8988T (cell line): ENCODE results near the gene PRPF6.

Experiments
- DNase-seq: peaks from one replicate; pipeline ENCODE4 v3.0.0; 2011

Gene PRPF6

DNA sequence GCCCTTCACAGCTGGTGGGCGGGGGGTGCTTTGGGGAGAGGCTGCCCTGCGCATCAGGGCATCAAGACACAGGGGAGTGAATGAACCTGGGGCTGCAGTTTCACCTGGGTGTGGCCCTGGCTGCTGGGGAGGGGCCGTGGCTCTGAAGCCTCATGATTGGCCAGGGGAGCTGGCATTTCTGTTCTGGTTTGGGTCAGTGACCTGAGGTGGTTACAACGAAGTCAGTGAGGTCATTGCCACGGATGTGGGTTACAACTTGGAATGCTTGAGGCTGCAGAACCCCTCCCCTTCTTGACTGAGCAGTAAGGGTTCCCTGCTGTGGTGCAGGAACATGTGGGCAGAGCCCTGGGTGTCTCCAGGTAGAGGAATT, 85.0 kb downstream of the PRPF6 start:
- no peak for DNase-seq

DNA sequence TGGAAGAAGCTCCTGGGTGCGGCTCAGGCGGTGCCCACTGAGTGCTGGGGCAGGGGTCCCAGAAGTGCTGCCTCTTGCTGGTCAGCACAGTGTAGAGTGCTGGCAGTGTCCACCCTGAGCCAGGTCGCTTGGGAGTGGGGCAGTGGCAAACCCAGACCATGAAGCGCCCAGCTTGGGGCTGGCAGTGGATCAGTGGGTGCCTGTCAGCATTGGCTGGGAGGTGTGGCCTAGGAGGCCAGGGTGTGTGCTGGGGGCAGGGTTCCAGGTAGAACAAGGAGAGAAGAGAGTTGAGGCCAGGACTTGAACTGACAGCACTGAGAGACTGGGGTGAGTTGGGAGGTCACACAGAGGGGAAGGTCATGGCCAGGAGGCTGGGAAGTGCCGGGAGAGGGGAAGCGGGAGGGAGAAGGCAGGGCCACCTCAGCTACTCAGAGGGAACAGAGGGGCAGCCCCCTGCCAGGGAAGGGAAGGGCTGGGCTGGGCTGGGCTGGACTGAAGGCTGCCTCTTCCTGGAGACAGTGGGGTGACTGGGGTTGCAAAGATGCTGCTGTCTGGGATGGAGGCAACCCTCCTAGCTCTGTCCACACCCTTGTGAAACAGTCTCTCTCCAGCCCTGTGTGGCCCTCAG, 86.2 kb downstream of the PRPF6 start:
- no peak for DNase-seq

DNA sequence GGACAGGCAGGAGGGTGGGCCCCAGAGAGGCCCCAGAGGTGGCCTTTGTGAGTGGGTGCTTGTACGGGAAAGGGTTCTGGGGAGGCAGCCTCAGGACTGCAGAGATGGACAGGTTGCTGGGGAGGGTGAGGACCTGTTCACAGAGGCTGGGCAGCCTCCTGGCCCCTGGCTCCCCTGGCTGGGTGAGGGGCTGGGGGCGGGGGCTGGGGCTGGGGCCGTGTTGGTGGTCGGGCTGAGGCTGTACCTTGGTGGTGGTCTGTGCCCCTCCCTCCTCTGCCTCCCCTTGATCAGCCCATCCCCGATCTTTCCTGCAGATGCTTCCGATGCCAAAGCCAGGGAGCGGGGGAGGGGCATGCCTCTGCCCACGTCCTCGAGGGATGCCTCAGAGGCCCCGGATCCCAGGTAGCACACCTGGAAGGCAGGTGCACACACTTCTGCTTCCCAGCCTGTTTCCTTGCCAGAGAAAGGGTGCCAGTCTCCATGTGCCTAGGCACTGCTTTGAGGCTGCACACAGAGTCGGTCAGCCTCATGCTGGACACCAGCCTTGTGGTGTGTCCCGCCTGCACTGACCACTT, 86.9 kb downstream of the PRPF6 start:
- no peak for DNase-seq

DNA sequence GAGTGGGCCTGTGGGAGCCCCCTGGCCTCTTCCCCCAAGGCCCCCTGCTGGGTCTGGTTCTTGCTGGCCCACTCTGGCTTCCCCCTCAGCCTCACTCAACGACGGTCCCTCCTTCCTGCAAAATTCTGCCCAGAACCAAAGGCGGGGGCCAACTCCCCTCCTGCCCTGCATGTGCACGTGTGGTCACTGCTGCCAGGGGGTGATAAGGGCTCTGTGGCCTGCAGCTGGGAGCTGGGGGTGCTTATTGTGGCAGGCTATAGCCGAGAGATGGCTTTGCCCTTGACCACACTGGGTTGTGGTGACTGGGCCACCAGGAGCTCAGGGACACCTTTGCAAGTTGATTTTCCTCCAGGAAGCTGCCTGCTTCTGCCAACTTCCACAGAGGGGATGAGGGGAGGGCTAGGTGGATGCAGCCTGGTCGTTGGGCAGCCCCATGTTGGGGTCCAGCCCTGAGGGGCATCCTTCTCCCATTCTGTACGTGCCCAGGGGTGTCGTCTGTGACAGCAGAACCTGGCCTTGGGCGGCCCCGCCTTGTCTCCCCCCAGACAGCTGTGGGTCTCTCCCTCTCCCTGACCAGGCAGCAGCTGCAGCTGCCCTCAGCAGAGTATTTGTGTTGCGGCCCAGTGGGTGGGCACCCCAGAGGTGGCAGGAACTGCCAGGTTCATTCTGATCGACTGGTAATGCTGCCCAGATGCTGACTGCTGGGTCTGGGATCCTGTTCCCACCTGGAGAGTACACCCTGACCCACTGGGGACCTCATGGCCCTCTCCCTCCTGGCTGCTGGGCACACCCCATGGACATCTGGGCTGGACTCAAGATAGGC, 87.7 kb downstream of the PRPF6 start:
- no peak for DNase-seq

DNA sequence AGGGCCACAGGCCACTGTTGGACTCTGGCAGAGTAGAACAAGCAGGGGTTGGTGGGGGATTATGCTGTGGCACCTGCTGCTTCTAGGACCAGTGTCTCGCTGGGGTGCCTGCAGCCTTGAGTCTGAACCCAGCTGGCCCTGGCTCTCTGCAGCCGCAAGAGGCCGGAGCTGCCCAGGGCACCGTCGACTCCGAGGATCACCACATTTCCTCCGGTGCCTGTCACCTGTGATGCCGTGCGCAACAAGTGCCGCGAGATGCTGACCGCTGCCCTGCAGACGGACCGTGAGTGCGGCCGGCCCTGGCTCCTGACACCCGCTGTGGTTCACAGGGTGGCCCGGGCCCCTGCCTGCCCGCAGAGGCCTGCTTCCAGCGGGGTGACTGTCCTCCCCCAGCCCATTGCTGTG, 88.3 kb downstream of the PRPF6 start:
- DNase-seq = no peak

DNA sequence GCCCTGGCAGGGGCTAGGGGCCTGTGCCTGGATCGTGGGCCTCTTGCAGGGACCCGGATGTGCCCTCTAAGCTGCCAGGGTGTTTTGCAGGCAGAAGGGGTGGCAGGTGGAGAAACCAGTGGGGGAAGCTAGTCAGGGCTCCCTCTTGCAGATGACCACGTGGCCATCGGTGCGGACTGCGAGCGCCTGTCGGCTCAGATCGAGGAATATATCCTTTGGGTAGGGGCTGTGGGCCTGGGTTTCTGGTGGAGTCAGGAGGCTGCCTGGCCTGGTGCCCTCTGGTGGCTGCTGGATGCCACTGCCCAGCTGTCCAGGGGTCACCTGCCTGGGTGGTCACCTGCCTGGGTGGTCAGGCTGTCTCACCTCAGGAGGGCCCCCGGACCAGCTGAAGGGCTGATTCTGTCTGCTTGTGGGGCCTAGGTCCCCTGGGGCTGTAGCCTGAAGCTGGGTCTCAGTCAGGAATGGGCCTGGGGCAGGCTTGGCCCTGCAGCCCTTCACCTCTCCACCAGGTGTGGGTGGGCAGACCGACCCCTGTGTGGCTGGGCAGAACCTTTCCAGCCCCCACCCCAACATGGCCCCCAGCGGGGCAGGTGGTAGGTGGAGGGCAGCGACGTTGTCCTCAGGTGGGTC, 88.8 kb downstream of the PRPF6 start:
- peak; percentile 99 for DNase-seq

DNA sequence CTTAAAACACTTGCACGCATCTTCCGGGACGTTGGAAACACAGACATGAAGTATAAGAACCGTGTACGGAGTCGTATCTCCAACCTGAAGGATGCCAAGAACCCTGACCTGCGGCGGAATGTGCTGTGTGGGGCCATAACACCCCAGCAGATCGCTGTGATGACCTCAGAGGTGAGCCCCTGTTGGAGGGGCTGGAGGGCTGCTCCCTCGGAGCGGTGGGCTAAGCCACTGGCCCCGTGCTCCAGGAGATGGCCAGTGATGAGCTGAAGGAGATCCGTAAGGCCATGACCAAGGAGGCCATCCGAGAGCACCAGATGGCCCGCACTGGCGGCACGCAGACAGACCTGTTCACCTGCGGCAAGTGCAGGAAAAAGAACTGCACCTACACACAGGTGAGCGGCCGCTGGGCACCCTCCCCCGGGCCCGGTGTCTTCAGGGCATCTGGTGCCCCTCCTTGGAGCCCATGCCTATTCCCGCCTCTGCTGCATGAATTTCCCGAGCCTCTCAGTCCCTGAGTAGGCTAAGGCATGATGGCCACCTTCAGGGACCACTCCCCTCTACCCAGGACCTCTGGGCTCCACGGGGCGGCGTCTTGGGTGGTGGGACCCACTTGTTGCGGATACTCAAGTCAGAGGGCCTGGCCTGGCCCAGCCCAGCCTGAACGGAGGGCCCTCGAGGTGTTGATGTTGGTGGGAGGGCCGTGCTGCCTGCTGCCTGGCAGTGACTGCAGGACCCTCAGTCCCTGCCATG, 89.5 kb downstream of the PRPF6 start:
- DNase-seq = no peak

DNA sequence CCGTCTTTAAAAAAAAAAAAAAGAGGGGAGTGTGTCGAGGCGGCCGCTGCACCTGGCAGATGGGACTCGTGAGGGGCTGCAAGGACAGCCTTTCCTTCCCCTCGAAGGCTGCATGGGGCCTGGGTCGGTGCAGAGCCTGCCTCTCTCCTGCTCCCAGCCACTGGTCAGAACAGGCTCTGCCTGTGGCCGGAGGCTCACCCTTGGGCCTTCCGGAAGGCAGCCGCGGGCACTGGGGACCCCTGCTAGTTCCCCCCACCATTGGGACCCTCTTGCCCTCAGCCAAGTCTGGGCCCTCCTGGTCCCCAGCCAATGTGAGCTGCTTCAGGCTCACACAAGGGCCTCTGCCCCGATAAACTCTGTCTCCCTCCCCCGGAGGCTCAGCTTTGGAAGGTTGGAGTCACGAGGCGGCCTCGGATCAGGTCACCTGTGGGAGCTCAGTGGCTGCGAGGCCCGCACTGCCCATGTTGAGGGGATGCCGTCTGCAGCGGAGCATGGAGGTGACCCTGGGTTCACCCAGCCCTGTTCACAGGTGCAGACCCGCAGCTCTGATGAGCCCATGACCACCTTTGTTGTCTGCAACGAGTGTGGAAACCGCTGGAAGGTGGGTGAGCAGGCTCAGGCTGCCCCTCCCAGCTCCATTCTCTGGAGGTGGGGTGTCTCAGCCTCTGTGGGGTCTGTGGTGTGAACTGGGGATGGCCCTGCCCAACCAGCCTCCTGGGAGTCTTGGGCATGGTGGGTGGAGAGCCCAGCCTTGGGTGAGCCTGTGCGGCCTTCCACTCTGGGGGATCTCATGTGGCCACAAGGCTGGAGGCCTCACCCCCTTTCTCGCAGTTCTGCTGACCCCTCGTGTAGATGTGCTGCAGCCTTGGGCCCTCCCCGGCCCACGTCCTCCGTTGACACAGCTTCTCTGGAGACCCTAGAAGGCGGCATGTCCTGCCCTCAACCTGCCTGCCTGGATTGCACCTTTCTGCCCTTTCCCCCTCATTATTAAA, 90.7 kb downstream of the PRPF6 start:
- no peak for DNase-seq

DNA sequence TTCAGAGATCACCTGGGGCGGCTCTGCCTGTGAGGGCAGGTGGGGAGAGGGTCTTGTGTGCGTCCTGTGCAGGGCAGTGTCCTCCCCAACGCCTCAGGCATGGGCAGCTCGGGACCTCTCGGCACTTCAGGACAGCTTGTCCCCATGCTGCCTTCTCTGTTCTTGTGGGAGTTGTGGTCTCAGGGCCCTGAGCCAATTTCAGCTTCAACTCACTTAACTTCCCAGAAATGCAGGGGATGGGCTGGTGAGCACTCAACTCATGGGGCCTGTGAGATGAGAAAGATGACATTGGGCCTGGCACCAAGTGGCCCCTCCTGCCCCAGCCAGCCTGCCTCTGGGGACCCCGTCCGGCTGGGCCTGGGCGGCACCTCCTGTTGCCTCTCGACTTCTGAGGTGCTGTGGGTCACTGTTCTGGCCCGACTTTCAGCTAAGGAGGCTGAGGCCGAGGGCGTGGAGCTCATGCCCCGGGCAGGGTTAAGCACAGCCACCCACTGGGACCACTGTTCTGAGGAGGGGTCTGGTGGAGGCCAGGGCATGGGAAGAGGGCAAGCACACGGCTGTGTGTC, 91.6 kb downstream of the PRPF6 start:
- DNase-seq = no peak

DNA sequence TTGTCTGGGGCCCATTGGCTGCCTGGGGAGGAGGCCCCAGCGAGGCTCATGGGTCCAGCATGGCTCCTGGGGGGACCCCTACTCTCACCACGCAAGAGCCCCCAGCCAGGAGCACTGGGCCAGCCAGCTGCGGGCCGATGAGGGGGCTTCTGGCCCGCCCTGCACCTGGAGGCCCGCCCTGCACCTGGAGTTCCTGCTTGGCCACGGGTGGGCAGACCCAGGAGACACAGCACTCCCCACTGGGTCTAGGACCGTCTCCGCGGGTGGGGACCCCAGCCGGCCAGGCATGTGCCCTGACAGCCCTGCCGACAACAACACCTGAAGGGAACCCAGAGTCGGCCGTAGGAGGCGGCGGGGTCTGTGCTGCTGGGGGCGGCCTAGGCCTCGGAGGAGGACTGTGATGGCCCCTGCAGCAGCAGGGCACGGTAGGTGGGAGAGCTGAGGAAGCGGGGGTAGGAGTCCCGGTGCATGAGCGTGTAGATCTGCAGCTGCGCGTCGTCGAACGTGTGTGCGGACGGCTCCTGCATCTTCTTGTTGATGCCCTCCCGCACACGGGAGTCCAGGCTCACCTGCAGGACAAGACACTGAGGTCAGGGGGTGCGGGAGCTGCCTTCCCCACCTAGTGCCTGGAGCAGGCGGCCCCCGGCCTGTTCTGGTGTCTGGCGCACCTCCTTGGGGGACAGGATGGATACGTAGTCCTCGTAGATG, 92.7 kb downstream of the PRPF6 start:
- DNase-seq = no peak

DNA sequence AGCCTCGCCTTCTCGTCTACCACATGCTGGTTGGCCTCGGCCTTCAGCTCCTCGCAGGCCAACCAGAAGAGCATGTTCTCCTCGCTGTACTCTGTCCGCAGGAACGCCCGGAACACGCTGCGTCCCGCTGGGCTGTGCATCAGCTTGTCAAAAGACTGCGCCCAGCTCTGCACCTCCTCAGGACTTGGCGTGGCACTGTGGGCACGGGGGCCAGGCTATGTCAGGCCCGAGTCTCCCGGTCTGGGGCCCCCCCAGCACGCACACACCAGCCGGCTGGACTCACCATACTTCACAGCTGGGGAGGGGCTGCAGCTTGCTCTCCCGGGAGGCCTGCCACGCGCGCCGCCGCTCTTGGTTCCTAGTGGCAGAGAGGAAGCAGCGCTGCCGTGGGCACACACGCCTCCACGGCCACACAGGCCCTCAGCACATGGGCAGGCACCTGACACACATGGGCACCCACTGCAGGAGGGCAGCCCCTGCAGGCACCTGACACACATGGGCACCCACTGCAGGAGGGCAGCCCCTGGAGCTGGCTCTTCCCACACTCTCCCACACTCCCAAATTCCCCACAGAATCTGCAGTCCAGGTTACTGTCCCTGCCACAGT, 93.4 kb downstream of the PRPF6 start:
- no peak for DNase-seq

DNA sequence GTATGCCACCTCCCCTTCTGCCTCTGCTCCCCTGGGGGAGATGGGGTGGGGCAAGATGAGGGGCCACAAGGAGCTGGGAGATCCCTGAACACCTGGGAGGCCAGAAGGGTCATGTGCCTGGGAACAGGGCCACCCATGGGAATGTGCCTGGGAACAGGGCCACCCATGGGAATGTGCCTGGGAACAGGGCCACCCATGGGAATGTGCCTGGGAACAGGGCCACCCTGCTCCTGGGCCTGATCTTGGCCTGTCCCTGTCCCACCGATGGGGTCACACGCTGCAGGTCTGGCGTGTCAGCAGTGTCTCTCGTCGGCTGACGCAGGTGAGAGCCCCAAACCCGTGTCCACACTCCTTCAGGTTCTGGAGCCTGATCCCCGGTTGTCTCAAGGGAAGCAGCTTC, 94.0 kb downstream of the PRPF6 start:
- DNase-seq = no peak

DNA sequence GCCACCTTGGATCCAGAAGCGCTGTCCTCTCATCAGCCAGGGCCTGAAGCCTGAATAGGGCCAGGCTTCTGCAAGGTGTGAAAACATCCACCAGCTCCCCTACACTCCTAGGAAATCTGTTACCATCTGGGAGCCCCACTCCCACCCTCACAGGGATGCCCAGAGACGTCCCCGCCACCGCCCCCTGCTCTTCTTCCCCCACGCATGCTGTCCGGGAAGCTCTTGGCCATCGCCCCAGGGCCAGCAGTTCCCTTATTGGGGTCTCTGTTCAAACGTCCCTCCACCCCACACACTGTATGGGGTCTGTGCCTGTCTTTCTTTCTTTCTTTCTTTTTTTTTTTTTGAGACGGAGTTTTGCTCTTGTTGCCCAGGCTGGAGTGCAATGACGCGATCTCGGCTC, 94.6 kb downstream of the PRPF6 start:
- no peak for DNase-seq

DNA sequence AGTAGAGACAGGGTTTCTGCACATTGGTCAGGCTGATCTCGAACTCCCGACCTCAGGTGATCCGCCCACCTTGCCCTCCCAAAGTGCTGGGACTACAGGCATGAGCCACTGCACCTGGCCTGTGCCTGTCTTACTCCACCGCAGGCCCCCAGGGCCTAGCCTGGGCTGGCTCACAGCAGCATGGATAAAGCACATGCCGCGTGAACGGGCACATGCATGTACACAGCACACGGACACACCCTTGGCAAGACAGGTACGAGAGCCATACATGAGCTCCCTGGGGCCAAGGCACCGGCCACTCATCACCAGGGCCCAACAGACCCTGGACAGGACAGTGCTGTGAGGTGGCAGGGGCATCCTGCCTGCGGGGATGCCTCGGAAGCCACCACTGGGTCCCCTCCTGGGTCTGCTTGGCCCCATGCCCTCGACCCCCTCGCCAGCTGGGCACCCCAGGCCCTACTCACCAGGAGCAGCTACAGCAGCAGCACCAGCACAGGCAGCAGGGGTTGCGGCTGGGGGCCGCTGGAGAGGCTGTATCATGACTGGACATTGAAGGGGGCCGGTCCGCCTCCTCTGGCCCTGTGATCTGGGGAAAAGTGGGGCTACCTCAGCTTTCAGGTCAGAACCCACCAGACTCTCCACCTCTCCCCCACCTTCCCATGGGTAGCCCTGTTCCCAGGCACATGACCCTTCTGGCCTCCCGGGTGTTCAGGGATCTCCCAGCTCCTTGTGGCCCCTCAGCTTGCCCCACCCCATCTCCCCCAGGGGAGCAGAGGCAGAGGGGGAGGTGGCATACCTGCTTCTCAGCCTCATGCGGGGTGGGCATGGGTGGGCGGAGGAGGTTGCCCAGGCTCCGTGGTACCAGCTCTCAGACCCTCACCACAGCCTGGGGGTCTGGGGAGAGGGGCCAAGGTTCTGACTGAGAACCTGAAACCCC, 95.4 kb downstream of the PRPF6 start:
- DNase-seq = no peak

DNA sequence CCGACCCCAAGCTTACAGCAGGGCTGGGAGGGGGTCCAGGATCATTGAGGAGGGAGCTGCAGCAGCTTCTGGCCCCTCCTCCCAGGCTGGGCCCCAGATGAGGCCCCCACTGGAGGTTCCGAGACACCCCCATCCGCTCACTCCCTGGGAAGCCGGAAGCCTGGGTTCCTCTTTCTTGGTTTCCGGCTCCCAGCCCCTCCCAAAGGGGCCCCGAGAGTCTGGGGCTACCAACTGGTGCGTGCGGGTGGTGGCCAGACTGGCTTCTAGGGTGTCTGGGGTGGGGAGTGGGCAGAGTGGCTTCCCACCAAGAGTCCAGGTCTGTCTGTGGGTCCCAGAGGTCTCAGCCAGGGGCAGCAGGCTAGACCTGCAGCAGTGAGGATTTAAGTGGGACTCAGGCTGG, 96.2 kb downstream of the PRPF6 start:
- DNase-seq = no peak

DNA sequence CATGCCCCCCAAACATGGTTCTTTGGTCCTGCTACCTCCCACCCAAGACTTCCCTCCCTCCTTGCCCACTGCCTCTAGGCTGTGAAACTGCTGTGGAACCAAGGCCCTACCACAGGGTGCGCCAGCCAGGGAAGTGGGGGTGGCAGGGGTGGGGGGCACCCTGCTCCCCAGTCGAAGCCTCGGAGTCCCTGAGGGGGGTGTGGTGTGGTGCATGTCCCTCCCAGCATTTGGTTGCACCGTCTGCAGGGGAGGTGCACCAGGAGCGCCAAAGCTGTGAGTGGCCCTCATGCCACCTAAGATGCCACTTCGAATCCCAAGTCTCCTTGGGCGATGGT, 96.6 kb downstream of the PRPF6 start:
- no peak for DNase-seq

DNA sequence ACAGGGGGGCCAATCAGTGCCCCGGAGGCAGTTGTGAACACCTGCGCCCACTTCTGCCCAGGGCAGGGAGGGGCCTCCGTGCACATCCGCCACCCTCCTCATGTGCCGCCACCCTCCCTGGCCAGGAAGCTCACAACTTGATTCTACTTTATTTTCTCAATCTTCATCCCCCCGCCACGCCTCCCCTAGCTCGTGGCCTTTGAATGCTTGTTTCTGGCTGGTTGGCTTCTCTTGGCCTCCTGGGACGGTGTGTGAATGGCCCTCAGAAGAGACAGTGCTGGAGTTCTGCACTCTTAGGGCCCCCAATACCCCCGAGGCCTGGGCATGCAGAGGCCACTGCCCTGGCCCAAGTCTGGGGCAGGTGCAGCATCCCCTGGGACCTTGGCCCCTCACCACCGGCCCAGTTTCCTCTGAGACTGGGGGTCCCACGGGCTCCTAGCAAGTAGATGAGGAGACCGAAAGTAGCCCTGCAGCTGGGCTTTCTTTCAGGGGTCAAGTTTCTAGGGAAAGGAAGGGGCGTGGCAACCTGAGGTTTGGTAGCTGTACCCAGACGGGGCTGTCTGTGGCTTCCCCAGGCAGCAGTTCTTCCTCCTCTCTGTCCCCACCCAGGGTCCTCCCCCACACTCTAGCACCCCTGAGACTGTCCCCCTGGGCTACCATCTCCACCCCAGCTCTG, 97.1 kb downstream of the PRPF6 start:
- no peak for DNase-seq

DNA sequence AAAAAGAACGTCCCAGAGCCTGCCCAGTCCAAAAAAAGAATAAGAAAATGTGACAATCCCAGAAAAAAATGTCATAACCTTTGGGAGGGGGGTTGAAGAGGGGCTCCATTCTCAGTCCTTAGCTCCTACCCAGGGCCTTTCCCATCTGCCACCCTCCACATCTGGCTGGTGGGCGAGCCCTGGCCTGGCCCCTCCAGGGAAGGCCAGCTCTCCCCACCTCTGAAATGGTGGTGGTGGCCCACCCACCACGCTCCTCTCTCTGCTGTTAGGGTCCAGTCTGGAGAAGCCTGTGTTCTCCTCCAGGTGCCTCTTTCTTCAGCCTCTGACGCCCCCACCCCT, 98.0 kb downstream of the PRPF6 start:
- no peak for DNase-seq
